DND-41 (cell line): Measurements from ENCODE around the gene PRMT1.

Experiments
- ATAC-seq: fragments of 200-7000 bp; cut with Tn5 transposase; 3 replicates; pipeline ENCODE4 v1.9.1; 2021; ENCODE audit warnings: low read depth; ENCODE audit not compliant: insufficient read depth
- DNase-seq: peaks from one replicate; pipeline ENCODE4 v3.0.0-alpha.2; 2020
- H2AFZ ChIP-seq: 2 replicates; pipeline ENCODE4 v1.6.0; 2012; ENCODE audit warnings: low read depth, low read length
- H3K27ac ChIP-seq: 2 replicates; pipeline ENCODE4 v1.5.1; 2012; ENCODE audit warnings: low read length, inconsistent platforms
- H3K27me3 ChIP-seq: fragments of 200-600 bp; sonication (generic); 2 replicates; pipeline ENCODE4 v1.6.0; 2012; ENCODE audit warnings: low read length, mild to moderate bottlenecking, inconsistent platforms; ENCODE audit not compliant: insufficient read depth, poor library complexity
- H3K36me3 ChIP-seq: 2 replicates; pipeline ENCODE4 v1.5.1; 2012; ENCODE audit warnings: low read length, inconsistent platforms; ENCODE audit not compliant: insufficient read depth
- H3K4me1 ChIP-seq: 2 replicates; pipeline ENCODE4 v1.5.1; 2012; ENCODE audit warnings: mild to moderate bottlenecking, low read length; ENCODE audit not compliant: insufficient read depth
- H3K4me2 ChIP-seq: 2 replicates; pipeline ENCODE4 v1.6.0; 2012; ENCODE audit warnings: mild to moderate bottlenecking, moderate library complexity, low read length, inconsistent platforms; ENCODE audit not compliant: insufficient read depth
- H3K4me3 ChIP-seq, 2 experiments: fragments of 200-600 bp in 1 of 2; shearing (Covaris generic) in 1 of 2; 2 replicates each; pipeline ENCODE4 v1.5.1; 2012 to 2016; ENCODE audit warnings: inconsistent platforms in 2 of 2, low read length in 2 of 2, mild to moderate bottlenecking in 2 of 2, low read depth in 1 of 2, moderate library complexity in 1 of 2
- H3K79me2 ChIP-seq: 2 replicates; pipeline ENCODE4 v1.6.0; 2012; ENCODE audit warnings: low read length, inconsistent platforms; ENCODE audit not compliant: insufficient read depth
- H3K9ac ChIP-seq: 2 replicates; pipeline ENCODE4 v1.6.0; 2012; ENCODE audit warnings: low read depth, mild to moderate bottlenecking, inconsistent platforms, low read length, moderate library complexity
- H3K9me3 ChIP-seq: 2 replicates; pipeline ENCODE4 v1.5.1; 2012; ENCODE audit warnings: low read length, moderate library complexity, mild to moderate bottlenecking, inconsistent platforms; ENCODE audit not compliant: insufficient read depth, severe bottlenecking
- H4K20me1 ChIP-seq: 2 replicates; pipeline ENCODE4 v1.6.0; 2012; ENCODE audit warnings: low read length; ENCODE audit not compliant: insufficient read depth
- EZH2 ChIP-seq: IDR thresholded peaks from 3 replicates; pipeline ENCODE4 v1.6.1; 2012; ENCODE audit warnings: borderline replicate concordance, low read depth, mild to moderate bottlenecking, moderate library complexity, low read length, inconsistent platforms; ENCODE audit not compliant: severe bottlenecking
- TF ChIP-seq, protein P1 (sequence below): IDR thresholded peaks from 2 replicates; pipeline ENCODE4 v1.5.1; 2012; ENCODE audit warnings: borderline replicate concordance, low read length, moderate library complexity, mild to moderate bottlenecking; ENCODE audit not compliant: poor library complexity, severe bottlenecking; ENCODE audit errors: extremely low read depth

The PRMT1 gene

GRCh38 chr19:49677231-49677900 lies at the start of gene PRMT1:
PRMT1 (plus strand) TSS chr19:49677271; CDS start chr19:49677281, 10 bp downstream.
- Histone ChIP-seq H3K4me1 (peaks cover 38% of the 10 kb centered on the region), H3K36me3 (peaks cover 33% of the 10 kb centered on the region), H2AFZ (peak within 1 kb of the TSS; percentile 86), H3K9ac (peak within 1 kb of the TSS; percentile 99), H3K4me2 (peak within 1 kb of the TSS; percentile 79), H4K20me1 (peaks cover 43% of the 10 kb centered on the region), H3K27ac (peak within 1 kb of the TSS; percentile 96), H3K4me3 (peak within 1 kb of the TSS; percentile 83 to 91), H3K27me3 (no peaks in the 10 kb centered on the region), H3K79me2 (peaks cover 50% of the 10 kb centered on the region), H3K9me3 (no peaks in the 10 kb centered on the region)
- no peak for TF ChIP-seq EZH2
- TF ChIP-seq, protein P1, sequence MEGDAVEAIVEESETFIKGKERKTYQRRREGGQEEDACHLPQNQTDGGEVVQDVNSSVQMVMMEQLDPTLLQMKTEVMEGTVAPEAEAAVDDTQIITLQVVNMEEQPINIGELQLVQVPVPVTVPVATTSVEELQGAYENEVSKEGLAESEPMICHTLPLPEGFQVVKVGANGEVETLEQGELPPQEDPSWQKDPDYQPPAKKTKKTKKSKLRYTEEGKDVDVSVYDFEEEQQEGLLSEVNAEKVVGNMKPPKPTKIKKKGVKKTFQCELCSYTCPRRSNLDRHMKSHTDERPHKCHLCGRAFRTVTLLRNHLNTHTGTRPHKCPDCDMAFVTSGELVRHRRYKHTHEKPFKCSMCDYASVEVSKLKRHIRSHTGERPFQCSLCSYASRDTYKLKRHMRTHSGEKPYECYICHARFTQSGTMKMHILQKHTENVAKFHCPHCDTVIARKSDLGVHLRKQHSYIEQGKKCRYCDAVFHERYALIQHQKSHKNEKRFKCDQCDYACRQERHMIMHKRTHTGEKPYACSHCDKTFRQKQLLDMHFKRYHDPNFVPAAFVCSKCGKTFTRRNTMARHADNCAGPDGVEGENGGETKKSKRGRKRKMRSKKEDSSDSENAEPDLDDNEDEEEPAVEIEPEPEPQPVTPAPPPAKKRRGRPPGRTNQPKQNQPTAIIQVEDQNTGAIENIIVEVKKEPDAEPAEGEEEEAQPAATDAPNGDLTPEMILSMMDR = peak; percentile 28
- no peak for DNase-seq
- peak; percentile 1; the same call in 1 of the 3 replicates for ATAC-seq

DNA sequence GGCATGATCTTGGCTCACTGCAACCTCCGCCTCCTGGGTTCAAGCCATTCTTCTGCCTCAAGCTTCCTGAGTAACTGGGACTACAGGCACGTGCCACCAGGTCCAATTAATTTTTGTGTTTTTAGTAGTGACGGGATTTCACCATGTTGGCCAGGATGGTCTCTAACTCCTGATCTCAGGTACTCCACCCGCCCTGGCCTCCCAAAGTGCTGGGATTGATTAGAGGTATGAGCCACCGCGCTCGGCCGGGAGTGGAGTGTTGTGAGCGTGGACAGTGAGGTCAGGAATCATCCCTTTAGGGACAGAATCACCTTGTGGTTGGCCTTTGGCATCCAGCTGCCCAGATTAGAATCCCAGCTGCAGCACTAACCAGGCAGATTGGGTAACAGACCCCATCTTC lies 47.4 kb upstream of the PRMT1 start:
- no peak for TF ChIP-seq EZH2
- TF ChIP-seq, protein P1 = no peak
- Histone ChIP-seq H3K4me2 (no peak overlapping the region), H3K36me3 (peaks cover 31% of the 10 kb centered on the region), H4K20me1 (peaks cover 4% of the 10 kb centered on the region; the same call in 1 of the 2 replicates), H2AFZ (no peak overlapping the region), H3K79me2 (no peaks in the 10 kb centered on the region), H3K27ac (no peak overlapping the region), H3K27me3 (no peaks in the 10 kb centered on the region), H3K4me1 (no peaks in the 10 kb centered on the region), H3K4me3 (no peak overlapping the region), H3K9ac (no peak overlapping the region), H3K9me3 (no peaks in the 10 kb centered on the region)
- ATAC-seq (no peak), DNase-seq (no peak)

GRCh38 chr19:49631014-49631588 lies 46.0 kb upstream of the PRMT1 start:
- Histone ChIP-seq H3K9me3 (no peaks in the 10 kb centered on the region), H3K4me3 (no peak overlapping the region), H3K9ac (no peak overlapping the region), H3K27me3 (no peaks in the 10 kb centered on the region), H4K20me1 (no peaks in the 10 kb centered on the region), H3K79me2 (no peaks in the 10 kb centered on the region), H3K4me1 (no peaks in the 10 kb centered on the region), H3K36me3 (peaks cover 22% of the 10 kb centered on the region), H3K4me2 (no peak overlapping the region), H2AFZ (no peak overlapping the region), H3K27ac (no peak overlapping the region)
- no peak for TF ChIP-seq EZH2
- TF ChIP-seq, protein P1 = no peak
- ATAC-seq (0 out of 3 replicates have a peak, but pooled peaks have one; percentile 15), DNase-seq (no peak)
